ENCODE measurements around the gene FXR2.
"Not testable (repeated sequence)": the region's sequence is repeated elsewhere in the genome, so short reads cannot be mapped to it uniquely, and the experiment has no call there.

The FXR2 gene

GRCh38 chr17:7627250-7628121, 12.8 kb upstream of the FXR2 start, which contains the start of gene SAT2:
Gene SAT2, minus strand, starts transcription at chr17:7627821. Its CDS starts 186 bp downstream, at chr17:7627635.
- peak; percentile 92 for DNase-seq

- no peak for DNase-seq
Observed at GRCh38 chr17:7626956-7627249, 12.2 kb upstream of the FXR2 start.

- no peak for DNase-seq
Observed at GRCh38 chr17:7626307-7626706, 11.6 kb upstream of the FXR2 start.

GRCh38 chr17:7625749-7626148, 11.1 kb upstream of the FXR2 start:
- DNase-seq: not testable (repeated sequence)

GRCh38 chr17:7623661-7624060, 9.0 kb upstream of the FXR2 start:
- DNase-seq: no peak

GRCh38 chr17:7620835-7621234, 6.1 kb upstream of the FXR2 start:
- no peak for DNase-seq

- no peak for DNase-seq
Observed at GRCh38 chr17:7618608-7619007, 3.9 kb upstream of the FXR2 start.

- DNase-seq: no peak
Observed at GRCh38 chr17:7615265-7615747, 609 bp upstream of the FXR2 start.

GRCh38 chr17:7613769-7614424, 800 bp downstream of the FXR2 start:
- DNase-seq: no peak

- DNase-seq: no peak
Observed at GRCh38 chr17:7612294-7612640, 2.4 kb downstream of the FXR2 start.

- no peak for DNase-seq
Observed at GRCh38 chr17:7611635-7612293, 2.9 kb downstream of the FXR2 start.

- no peak for DNase-seq
Observed at GRCh38 chr17:7610641-7611040, 4.1 kb downstream of the FXR2 start.

- no peak for DNase-seq
Observed at GRCh38 chr17:7606280-7606679, 8.4 kb downstream of the FXR2 start.

GRCh38 chr17:7597561-7597960, 17.1 kb downstream of the FXR2 start:
- not testable (repeated sequence) for DNase-seq

GRCh38 chr17:7593296-7593695, 21.4 kb downstream of the FXR2 start:
- no peak for DNase-seq

GRCh38 chr17:7592422-7593021, 22.2 kb downstream of the FXR2 start:
- DNase-seq: no peak

- no peak for DNase-seq
Observed at GRCh38 chr17:7591596-7591995, 23.1 kb downstream of the FXR2 start.

- DNase-seq: no peak
Observed at GRCh38 chr17:7590743-7591142, 24.0 kb downstream of the FXR2 start.

GRCh38 chr17:7589891-7590691, 24.6 kb downstream of the FXR2 start, which contains the start of gene SOX15:
Gene SOX15, minus strand, starts transcription at chr17:7590094. Its CDS starts 418 bp downstream, at chr17:7589676.
- DNase-seq: no peak

- DNase-seq: peak; percentile 71
Observed at GRCh38 chr17:7589204-7589868, 25.4 kb downstream of the FXR2 start.

GRCh38 chr17:7588553-7589203, 26.0 kb downstream of the FXR2 start:
- no peak for DNase-seq

All from CD4-positive, alpha-beta T cell treated with Interleukin-21 for 1 hour (primary cell).